Upper lobe of right lung (tissue), 1 donor: ENCODE results near the gene CFAP52. TPM values are rescaled to one million over a fixed set of nuclear protein-coding genes. Genes with fewer than 3 reads are reported as not detected.

Experiments used
- ATAC-seq: fragments of 200-7000 bp; cut with Tn5 transposase; one replicate; pipeline ENCODE4 v1.9.1; 2020; ENCODE audit warnings: mild to moderate bottlenecking, moderate library complexity
- DNase-seq: peaks from one replicate; pipeline ENCODE4 v3.0.0-alpha.2; 2020
- H3K27ac ChIP-seq: fragments of 200-600 bp; one replicate; pipeline ENCODE4 v1.8.0; 2022
- H3K27me3 ChIP-seq: fragments of 200-600 bp; one replicate; pipeline ENCODE4 v1.8.0; 2022; ENCODE audit warnings: mild to moderate bottlenecking
- H3K36me3 ChIP-seq: fragments of 200-600 bp; one replicate; pipeline ENCODE4 v1.8.0; 2022
- H3K4me1 ChIP-seq: fragments of 200-600 bp; one replicate; pipeline ENCODE4 v1.8.0; 2022
- H3K4me3 ChIP-seq: fragments of 200-600 bp; one replicate; pipeline ENCODE4 v1.8.0; 2022; ENCODE audit warnings: mild to moderate bottlenecking
- H3K9me3 ChIP-seq: fragments of 200-600 bp; one replicate; pipeline ENCODE4 v1.8.0; 2022
- CTCF ChIP-seq: fragments of 200-600 bp; IDR thresholded peaks from one replicate; pipeline ENCODE4 v1.8.0; 2022; ENCODE audit warnings: antibody characterized with exemption
- intact Hi-C: fragments of 100-400 bp; cut with DNase I; formaldehyde crosslinking; loops from one replicate; pipeline ENCODE4 v1.11.0; 2022
- total RNA-seq: library from RNA; stranded (reverse); fragmentation: NEBNext Ultra II Directional; extraction: Animal tissue kit (Norgen Biotek cat#: 25700); gene quantifications from one replicate; pipeline ENCODE4 v1.2.1, GENCODE V29; 2021
- donor health status: DM: no; HTN: yes; CAD: no; lungs with severe emphysema.

CFAP52 gene
- total RNA-seq, 1 donor from 2014 or later = not detected

DNA sequence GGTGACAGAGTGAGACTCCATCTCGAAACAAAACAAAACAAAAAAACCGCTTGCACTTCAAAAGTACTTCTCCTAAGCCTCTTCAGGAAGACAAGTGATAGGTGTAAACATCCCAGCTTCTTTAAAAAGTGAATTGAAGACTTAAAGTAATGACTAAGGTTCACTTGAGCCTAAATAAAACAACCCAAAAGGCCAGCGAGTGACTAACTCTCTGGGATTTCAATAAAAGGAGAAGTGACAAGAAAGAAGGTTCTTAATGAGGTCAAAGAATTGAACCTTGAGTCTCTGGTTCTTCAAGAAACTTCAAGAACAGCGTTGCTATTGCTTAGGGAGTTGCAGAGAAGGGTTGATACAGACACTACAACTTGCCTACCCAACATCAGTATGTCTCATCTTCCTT lies 43.0 kb upstream of the CFAP52 start:
- DNase-seq = no peak
- Histone ChIP-seq H3K4me3 (no peak overlapping the region), H3K36me3 (no peaks in the 10 kb centered on the region), H3K9me3 (no peaks in the 10 kb centered on the region), H3K27ac (no peak overlapping the region), H3K4me1 (no peaks in the 10 kb centered on the region), H3K27me3 (no peaks in the 10 kb centered on the region)
- TF ChIP-seq CTCF = no peak
- intact Hi-C loops = no loop called here
- ATAC-seq = no peak

GRCh38 chr17:9536061-9536460 lies 40.4 kb upstream of the CFAP52 start:
- no peak overlapping the region for H3K4me3 ChIP-seq
- ATAC-seq (no peak), DNase-seq (no peak)
- intact Hi-C loops = no loop called here
- no peak overlapping the region for H3K27ac ChIP-seq
- peaks cover 4% of the 10 kb centered on the region for H3K36me3 ChIP-seq
- no peaks in the 10 kb centered on the region for H3K27me3 ChIP-seq
- TF ChIP-seq CTCF = no peak
- no peaks in the 10 kb centered on the region for H3K4me1 ChIP-seq
- no peaks in the 10 kb centered on the region for H3K9me3 ChIP-seq

DNA sequence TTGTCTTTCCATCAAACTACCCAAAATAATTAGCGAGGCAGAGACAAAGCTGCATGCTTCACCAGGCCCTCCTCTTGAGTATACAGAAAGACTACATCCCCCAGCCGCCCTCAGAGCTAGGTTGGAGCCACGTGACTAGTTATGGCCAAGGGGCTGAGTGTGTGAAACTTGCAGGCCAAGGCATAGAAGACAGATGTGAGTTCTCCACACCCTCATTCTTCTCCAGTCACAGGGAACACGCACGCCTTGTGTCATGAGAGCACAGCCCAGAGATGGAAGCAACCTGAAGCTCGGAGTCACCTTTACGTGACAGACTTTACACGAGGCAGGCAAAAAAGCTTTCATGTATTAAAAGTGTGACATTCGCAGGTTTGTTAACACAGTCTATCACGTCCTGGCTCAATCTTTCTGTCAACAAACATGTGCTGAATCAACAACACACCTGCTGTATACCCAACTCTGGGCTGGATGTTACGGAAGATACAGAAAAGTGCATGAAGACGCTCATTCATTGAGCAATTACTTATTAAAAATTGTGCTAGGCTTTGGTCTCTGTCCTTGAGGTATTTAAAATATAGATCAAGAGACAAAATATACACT lies 39.2 kb upstream of the CFAP52 start:
- intact Hi-C loops = no loop called here
- no peak for ATAC-seq
- TF ChIP-seq CTCF = no peak
- Histone ChIP-seq H3K4me1 (no peaks in the 10 kb centered on the region), H3K27ac (no peak overlapping the region), H3K9me3 (no peaks in the 10 kb centered on the region), H3K27me3 (no peaks in the 10 kb centered on the region), H3K4me3 (no peak overlapping the region), H3K36me3 (peaks cover 4% of the 10 kb centered on the region)
- DNase-seq = no peak

GRCh38 chr17:9538626-9539025 lies 37.8 kb upstream of the CFAP52 start:
- DNase-seq (no peak), ATAC-seq (no peak)
- TF ChIP-seq CTCF = no peak
- peaks cover 4% of the 10 kb centered on the region for H3K36me3 ChIP-seq
- no peak overlapping the region for H3K27ac ChIP-seq
- no peaks in the 10 kb centered on the region for H3K9me3 ChIP-seq
- H3K4me1 ChIP-seq = no peaks in the 10 kb centered on the region
- no peaks in the 10 kb centered on the region for H3K27me3 ChIP-seq
- no peak overlapping the region for H3K4me3 ChIP-seq
- intact Hi-C loops = no loop called here

- Histone ChIP-seq H3K27me3 (no peaks in the 10 kb centered on the region), H3K4me3 (no peak overlapping the region), H3K27ac (no peak overlapping the region), H3K4me1 (no peaks in the 10 kb centered on the region), H3K9me3 (no peaks in the 10 kb centered on the region), H3K36me3 (peaks cover 4% of the 10 kb centered on the region)
- ATAC-seq = no peak
- intact Hi-C loops = no loop called here
- TF ChIP-seq CTCF = no peak
- DNase-seq = no peak
These were observed 34.7 kb upstream of the CFAP52 start for GRCh38 chr17:9541718-9542117.

- no peak for TF ChIP-seq CTCF
- intact Hi-C loops = no loop called here
- DNase-seq (no peak), ATAC-seq (no peak)
- H3K27ac ChIP-seq = no peak overlapping the region
- no peak overlapping the region for H3K4me3 ChIP-seq
- H3K36me3 ChIP-seq = peaks cover 4% of the 10 kb centered on the region
- no peaks in the 10 kb centered on the region for H3K9me3 ChIP-seq
- H3K27me3 ChIP-seq = no peaks in the 10 kb centered on the region
- no peaks in the 10 kb centered on the region for H3K4me1 ChIP-seq
These were observed 32.2 kb upstream of the CFAP52 start for GRCh38 chr17:9544221-9544620.
